NCI-H2171 treated with DMSO at 0.1 percent for 48 hours (cell line): ENCODE data around the gene IDUA.

Source experiments
- DNase-seq: peaks from one replicate; lab custom pipeline; 2025; lab: John Stamatoyannopoulos, UW

Gene IDUA

GRCh38 chr4:1001561-1002130 lies 14.8 kb downstream of the IDUA start:
- no peak for DNase-seq

- no peak for DNase-seq
These were observed 15.3 kb downstream of the IDUA start for GRCh38 chr4:1002131-1002630.

DNA sequence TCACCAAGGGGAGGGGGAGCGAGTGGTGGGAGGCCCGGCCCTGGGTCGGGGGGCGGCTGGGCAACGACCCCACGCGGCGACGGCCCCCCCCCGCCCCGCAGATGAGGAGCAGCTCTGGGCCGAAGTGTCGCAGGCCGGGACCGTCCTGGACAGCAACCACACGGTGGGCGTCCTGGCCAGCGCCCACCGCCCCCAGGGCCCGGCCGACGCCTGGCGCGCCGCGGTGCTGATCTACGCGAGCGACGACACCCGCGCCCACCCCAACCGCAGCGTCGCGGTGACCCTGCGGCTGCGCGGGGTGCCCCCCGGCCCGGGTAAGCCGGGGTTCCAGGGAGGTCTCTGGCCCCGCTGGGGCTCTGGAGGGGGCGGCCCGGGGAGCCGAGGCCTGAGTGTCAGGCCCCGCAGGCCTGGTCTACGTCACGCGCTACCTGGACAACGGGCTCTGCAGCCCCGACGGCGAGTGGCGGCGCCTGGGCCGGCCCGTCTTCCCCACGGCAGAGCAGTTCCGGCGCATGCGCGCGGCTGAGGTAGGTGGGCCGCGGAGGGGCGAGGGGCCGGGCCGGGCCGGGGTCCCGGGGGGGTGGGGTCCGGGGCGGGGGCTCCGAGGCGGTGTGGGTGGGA lies 15.9 kb downstream of the IDUA start:
- DNase-seq: no peak

GRCh38 chr4:1003271-1004070 lies 16.6 kb downstream of the IDUA start:
- no peak for DNase-seq

- DNase-seq: no peak
These were observed 17.2 kb downstream of the IDUA start for GRCh38 chr4:1004071-1004418.

DNA sequence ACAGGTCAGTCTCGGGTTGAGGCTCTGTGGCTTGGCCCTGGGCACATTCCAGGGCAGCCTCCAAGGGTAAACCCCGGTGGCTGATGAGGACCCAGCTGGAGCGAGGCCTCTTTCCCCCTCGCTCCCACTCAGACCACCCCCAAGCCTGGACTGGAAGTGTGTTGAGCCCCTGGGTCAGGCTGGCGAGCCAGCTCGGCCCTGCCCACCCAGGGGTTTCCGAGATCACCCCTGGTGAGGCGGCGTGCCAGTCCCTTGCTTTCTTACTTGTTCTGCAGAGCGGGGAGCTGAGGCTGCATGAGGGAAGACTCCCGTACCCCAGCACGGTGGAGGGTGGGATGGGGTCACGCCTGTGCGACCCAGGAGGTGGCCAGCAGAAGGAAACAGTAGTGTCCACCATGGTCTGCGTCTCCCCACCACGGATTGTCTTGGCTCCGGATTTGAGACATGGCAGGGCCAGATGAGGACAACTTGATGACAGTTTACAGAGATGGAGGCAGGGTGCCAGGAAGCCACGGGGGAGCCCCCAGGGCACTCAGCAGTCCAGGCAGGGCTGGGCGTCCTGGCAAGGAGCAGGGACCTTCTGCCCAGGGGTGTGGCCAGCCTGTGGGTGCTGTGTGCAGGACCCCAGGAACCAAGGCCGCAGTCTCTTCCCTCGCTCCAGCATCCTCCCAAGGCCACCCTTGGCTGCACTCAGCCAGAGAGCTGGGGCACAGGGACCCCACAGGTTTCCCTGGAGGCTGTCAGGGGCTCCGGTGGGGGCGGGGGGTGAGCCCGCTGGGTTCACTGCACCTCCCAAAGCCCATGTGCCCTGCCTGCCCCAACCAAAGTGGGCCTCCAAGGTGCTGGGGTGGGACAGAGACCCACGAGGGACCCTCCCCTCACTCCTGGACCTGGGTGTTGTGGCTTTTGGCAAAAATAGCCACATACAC lies 18.0 kb downstream of the IDUA start:
- DNase-seq: no peak

GRCh38 chr4:1006856-1007255 lies 20.0 kb downstream of the IDUA start:
- DNase-seq: no peak

GRCh38 chr4:1008840-1009541 lies 22.1 kb downstream of the IDUA start:
- DNase-seq: no peak

- peak; percentile 26 for DNase-seq
These were observed 22.9 kb downstream of the IDUA start for GRCh38 chr4:1009542-1010394.

GRCh38 chr4:1010395-1011021 lies 23.7 kb downstream of the IDUA start:
- DNase-seq: peak; percentile 27

- peak; percentile 27 for DNase-seq
These were observed 24.3 kb downstream of the IDUA start, which contains the start of gene FGFRL1 for GRCh38 chr4:1011022-1011665. Gene FGFRL1, plus strand, starts transcription at chr4:1011626. Its CDS starts 860 bp downstream, at chr4:1012486.

- DNase-seq: no peak
These were observed 24.8 kb downstream of the IDUA start for GRCh38 chr4:1011666-1012033.

DNA sequence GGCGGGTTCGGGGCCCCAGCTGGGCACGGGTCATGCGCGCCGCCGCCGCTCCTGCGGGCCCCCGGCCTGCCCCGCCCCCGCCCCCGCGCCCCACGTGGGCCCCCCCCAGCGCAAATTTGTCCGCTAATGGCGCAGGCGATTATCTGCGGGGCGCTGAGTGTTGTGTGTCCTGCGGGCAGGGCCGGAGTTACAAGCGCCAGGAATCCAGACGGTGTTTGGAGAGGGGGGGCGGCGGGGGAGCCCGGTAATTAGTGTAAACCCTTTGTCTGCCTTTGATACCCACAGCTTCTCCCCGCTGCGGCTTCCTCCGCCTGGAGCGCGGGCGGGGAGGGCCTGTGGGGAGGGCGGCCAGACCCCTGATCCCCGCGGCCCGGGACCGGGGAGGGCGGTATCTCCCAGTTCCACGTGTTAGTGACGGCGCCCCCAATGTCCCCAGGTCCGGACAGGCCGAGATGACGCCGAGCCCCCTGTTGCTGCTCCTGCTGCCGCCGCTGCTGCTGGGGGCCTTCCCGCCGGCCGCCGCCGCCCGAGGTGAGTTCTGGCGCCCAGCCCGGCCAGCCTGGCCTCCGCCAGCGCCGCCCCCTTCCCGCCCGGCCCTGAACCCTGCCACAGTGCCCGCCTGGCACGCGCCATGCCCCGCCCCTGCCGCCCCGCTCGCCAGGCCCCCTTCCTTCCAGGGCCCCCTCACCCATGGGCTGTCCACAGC lies 25.3 kb downstream of the IDUA start:
- DNase-seq: no peak

DNA sequence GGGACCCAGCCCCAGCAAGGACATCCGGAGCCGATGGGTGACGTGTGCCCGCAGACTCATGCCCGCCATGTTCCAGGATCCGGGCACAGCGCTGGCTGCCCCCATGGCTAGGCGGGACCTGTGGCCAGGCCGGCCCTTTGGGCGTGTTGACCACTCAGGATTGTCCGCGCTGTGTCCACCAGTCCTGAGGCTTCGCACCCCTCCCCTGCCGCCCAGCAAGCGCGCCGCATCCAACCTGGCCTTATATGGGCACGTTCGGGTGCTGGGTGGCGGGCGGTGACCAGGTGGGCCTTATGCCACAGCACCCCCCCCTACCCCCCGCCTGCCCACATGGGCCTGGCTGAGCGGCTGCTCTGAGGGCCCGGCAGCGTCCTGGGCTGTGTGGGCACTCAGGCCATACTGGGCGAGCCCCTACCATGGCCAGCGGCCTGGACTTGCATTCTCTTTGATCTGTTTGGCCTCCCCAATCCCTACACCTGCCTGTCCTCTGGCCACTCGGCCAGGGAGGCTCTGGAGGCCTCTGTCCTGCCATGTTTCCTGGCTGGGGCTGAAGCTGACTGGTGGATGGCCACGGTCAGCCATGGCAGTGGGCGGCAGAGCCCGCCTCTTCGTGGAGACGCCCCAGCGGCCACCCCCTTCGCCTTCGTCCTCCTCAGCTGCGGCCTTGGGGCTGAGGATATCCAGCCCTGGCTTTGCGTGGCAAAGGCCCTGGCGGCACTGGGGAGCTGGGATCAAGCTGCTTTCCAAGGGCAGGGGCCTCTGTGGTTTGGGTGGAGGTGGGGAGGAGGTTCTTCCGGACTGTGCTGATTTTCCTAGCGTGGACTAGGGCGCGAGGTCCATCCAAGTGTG lies 26.6 kb downstream of the IDUA start:
- no peak for DNase-seq

DNA sequence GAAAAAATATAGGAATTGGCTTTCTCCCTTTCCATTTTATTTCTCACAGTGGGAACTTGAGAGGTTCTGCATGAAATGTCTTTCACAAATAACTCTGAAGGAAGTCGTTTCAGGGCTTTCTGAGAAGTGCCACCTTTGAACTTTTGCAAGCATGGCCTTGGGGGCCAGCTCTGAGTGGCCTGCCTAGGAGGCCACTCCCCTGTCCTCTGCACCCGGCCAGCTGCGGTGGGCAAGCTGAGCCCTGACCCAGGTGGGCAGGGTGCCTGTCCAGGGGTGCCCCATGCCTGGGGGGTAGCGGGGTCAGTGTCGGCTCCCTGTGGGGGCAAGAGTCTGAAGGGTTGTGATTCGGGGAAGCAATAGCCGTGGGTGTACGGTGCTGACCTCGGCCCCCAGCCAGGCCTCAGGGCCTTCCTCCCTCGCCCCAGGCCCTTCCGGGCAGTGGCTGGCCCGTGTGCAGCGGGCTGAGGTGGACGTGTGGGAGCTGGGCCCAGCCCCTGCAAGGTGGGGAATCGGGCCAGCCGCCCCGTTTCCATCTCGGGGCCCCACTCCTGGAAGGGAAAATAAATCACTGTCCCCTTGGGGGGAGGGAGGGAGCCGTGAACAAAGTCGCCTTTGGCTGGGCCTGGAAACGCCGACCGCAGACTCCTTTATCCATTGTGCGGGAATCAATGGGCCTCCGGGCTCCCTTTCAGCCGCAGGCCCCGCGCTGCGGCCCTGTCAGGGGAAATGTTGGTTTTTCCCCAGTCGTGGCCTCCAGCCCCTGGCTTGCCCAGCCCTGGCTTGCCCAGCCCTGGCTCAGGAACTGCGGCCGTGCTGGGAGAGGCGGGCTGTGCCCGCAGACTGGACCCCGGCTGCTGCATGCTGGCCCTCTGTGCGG lies 27.7 kb downstream of the IDUA start:
- no peak for DNase-seq

DNA sequence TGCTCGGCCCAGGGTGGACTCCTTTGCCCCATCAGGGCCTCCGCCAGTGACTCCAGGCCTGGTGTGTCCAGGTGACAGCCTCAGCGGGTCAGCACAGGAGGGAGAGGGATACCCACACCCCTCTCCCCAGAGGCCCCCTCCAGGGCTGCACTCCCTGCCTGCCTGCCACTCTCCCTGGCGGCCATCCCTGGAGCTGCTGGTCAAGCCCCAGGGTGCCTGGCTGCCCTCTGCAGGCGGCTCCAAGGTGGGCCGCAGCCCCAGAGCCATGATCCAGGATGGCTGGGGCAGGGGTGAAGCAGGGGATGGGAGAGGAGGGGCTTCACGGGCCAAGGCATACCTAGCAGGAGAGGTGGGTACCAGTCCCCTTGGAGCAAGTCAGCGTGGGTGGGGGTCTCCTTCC lies 28.3 kb downstream of the IDUA start:
- no peak for DNase-seq

DNA sequence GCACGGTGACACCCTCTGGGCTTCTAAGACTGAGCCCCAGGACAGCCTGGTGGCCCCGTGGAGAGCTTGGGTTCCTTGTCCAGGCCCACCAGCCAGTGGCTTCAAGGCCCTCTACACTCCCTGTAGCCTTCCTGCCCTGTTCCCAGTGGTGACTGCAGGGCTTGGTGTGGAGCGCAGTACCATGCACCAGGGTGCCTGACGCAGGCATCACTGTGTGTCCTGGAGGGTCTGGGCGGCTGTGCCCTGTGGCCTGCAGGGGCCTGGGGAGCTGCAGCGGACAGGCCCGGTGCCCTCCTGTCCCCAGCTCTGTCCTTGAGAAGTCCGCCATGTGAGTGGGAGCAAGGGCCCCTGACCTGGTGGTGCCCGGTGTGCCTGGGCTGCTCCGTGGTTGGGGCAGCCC lies 28.9 kb downstream of the IDUA start:
- no peak for DNase-seq
